ENCODE measurements around the gene JADE2. TPM values are rescaled to one million over a fixed set of nuclear protein-coding genes. Genes with fewer than 3 reads are reported as not detected.
A peak's percentile ranks its signal among the peaks of the same experiment; 100 is the strongest.

Gene JADE2
- total and polyA plus RNA-seq, 4 donors = 12.4 to 53.5 (median 20.3) TPM

DNA sequence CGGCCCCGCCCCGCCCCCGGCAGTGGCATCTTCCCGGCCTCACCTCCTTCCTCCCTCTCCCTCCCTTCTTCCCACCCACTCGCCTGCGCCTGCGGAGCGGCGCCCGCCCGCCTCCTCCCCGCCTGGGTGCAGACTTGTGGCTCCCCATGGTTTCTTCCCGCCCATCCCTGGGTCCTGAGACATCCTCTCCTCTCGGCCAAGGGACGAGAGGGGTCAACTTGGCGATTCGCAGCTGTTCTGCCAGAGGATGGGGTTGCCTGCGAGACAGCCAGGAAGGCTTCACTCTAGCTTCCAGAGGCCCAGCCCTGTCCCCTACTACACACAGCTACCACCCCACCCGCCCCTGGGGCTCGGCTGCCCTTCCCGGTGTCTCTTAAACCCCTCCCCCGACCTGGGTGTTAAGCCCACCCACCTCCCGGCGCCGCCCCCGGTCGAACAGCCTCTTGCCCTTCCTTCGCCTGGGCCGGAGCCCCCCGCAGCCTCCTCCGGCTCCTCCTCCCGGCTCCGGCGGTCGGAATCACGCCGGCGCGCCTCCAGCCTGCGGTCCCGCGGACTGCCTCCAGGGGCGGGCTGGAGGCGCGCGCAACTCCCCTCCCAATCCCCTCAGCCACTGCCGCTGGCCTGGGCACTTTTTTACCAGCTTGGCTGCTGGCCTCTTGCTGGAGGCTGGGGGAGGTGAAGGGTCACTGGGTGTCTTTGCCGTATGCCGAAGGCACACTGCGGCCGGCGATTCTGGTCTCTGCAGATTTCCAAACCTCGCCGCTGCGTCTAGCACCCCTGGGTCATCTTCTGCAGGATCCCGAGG, 1.9 kb downstream of the JADE2 start:
- 1 to 2% methylated on average over 53 to 57 of the region's 57 CpGs for WGBS, 2 donors
- ATAC-seq (ENCODE audit: insufficient read depth, low FRiP score) (peak; percentile 65), DNase-seq (peak; percentile 93 to 96 (median 95))
- peak overlapping the region; percentile 95 for H3K4me3 ChIP-seq
- H3K27me3 ChIP-seq (ENCODE audit: control insufficient read depth in 3 of 3, insufficient read depth in 3 of 3, low read length in 2 of 3) = no peaks in the 10 kb centered on the region
- H3K36me3 ChIP-seq (ENCODE audit: control insufficient read depth in 4 of 4, insufficient read depth in 4 of 4, low read length in 4 of 4) = no peaks in the 10 kb centered on the region
- H3K27ac ChIP-seq (ENCODE audit: low read depth in 1 of 2, low read length in 1 of 2) = peak overlapping the region; percentile 78 to 97
- H3K9me3 ChIP-seq (ENCODE audit: control insufficient read depth in 4 of 4, insufficient read depth in 3 of 4, low read length in 3 of 4) = no peaks in the 10 kb centered on the region
- no peak overlapping the region for H3K9ac ChIP-seq (ENCODE audit: insufficient read depth in 1 of 2, low read length in 2 of 2)
- TF ChIP-seq, protein P1, sequence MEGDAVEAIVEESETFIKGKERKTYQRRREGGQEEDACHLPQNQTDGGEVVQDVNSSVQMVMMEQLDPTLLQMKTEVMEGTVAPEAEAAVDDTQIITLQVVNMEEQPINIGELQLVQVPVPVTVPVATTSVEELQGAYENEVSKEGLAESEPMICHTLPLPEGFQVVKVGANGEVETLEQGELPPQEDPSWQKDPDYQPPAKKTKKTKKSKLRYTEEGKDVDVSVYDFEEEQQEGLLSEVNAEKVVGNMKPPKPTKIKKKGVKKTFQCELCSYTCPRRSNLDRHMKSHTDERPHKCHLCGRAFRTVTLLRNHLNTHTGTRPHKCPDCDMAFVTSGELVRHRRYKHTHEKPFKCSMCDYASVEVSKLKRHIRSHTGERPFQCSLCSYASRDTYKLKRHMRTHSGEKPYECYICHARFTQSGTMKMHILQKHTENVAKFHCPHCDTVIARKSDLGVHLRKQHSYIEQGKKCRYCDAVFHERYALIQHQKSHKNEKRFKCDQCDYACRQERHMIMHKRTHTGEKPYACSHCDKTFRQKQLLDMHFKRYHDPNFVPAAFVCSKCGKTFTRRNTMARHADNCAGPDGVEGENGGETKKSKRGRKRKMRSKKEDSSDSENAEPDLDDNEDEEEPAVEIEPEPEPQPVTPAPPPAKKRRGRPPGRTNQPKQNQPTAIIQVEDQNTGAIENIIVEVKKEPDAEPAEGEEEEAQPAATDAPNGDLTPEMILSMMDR (IDR thresholded peaks at IDR 0.05; ENCODE audit: control extremely low read depth, extremely low read depth) = peak; percentile 65
- H3K4me1 ChIP-seq (ENCODE audit: control insufficient read depth in 5 of 5, insufficient read depth in 5 of 5, low read length in 5 of 5) = peaks cover 3 to 49% (median 23%) of the 10 kb centered on the region in 5 donors

GRCh38 chr5:134527961-134528424, 2.5 kb downstream of the JADE2 start:
- peak overlapping the region; percentile 33 for H3K4me3 ChIP-seq
- TF ChIP-seq, protein P1 (IDR thresholded peaks at IDR 0.05; ENCODE audit: control extremely low read depth, extremely low read depth) = no peak
- H3K4me1 ChIP-seq (ENCODE audit: control insufficient read depth in 5 of 5, insufficient read depth in 5 of 5, low read length in 5 of 5) = peaks cover 3 to 53% (median 23%) of the 10 kb centered on the region in 5 donors
- DNase-seq (no peak), ATAC-seq (ENCODE audit: insufficient read depth, low FRiP score) (no peak)
- no peaks in the 10 kb centered on the region for H3K9me3 ChIP-seq (ENCODE audit: control insufficient read depth in 4 of 4, insufficient read depth in 3 of 4, low read length in 3 of 4)
- H3K9ac ChIP-seq (ENCODE audit: insufficient read depth in 1 of 2, low read length in 2 of 2) = no peak overlapping the region
- H3K27me3 ChIP-seq (ENCODE audit: control insufficient read depth in 3 of 3, insufficient read depth in 3 of 3, low read length in 2 of 3) = no peaks in the 10 kb centered on the region
- H3K36me3 ChIP-seq (ENCODE audit: control insufficient read depth in 4 of 4, insufficient read depth in 4 of 4, low read length in 4 of 4) = no peaks in the 10 kb centered on the region
- WGBS, 2 donors = 33 to 47% methylated on average over 14 of the region's 14 CpGs
- H3K27ac ChIP-seq (ENCODE audit: low read depth in 1 of 2, low read length in 1 of 2) = peak overlapping the region; percentile 78 to 97

- ATAC-seq (ENCODE audit: insufficient read depth, low FRiP score) = no peak
Measured at GRCh38 chr5:134528556-134528955, 3.1 kb downstream of the JADE2 start.

More at GRCh38 chr5:134528556-134528955, 3.1 kb downstream of the JADE2 start:
- TF ChIP-seq, protein P1 (IDR thresholded peaks at IDR 0.05; ENCODE audit: control extremely low read depth, extremely low read depth) = no peak
- no peak overlapping the region for H3K4me3 ChIP-seq
- 48 to 61% methylated on average over 4 of the region's 4 CpGs for WGBS, 2 donors
- no peaks in the 10 kb centered on the region for H3K9me3 ChIP-seq (ENCODE audit: control insufficient read depth in 4 of 4, insufficient read depth in 3 of 4, low read length in 3 of 4)
- peaks cover 3 to 59% (median 23%) of the 10 kb centered on the region in 5 donors for H3K4me1 ChIP-seq (ENCODE audit: control insufficient read depth in 5 of 5, insufficient read depth in 5 of 5, low read length in 5 of 5)
- H3K36me3 ChIP-seq (ENCODE audit: control insufficient read depth in 4 of 4, insufficient read depth in 4 of 4, low read length in 4 of 4) = no peaks in the 10 kb centered on the region
- peak in 2 of 3 donors; percentile 41 to 61 for DNase-seq
- H3K9ac ChIP-seq (ENCODE audit: insufficient read depth in 1 of 2, low read length in 2 of 2) = peak overlapping the region in 1 of 2 donors; percentile 15
- H3K27ac ChIP-seq (ENCODE audit: low read depth in 1 of 2, low read length in 1 of 2) = no peak overlapping the region
- no peaks in the 10 kb centered on the region for H3K27me3 ChIP-seq (ENCODE audit: control insufficient read depth in 3 of 3, insufficient read depth in 3 of 3, low read length in 2 of 3)
